Measurements from ENCODE around the gene OR51B4.

GRCh38 chr11:5276697-5277096, 25.0 kb downstream of the OR51B4 start:
- TF ChIP-seq CTCF (IDR thresholded peaks at IDR 0.05) (no peak), POLR2A (IDR thresholded peaks at IDR 0.05) (no peak)
